GM19240 (cell line): ENCODE results near the gene CHADL.

ENCODE experiments used
- DNase-seq: peaks from one replicate; pipeline ENCODE4 v3.0.0; 2011; ENCODE audit warnings: low spot score; ENCODE audit not compliant: insufficient read length

Gene CHADL

GRCh38 chr22:41230401-41230785 is 10.3 kb downstream of the CHADL start:
- DNase-seq: no peak

- no peak for DNase-seq
Observed at GRCh38 chr22:41229730-41230400, 10.9 kb downstream of the CHADL start.

DNA sequence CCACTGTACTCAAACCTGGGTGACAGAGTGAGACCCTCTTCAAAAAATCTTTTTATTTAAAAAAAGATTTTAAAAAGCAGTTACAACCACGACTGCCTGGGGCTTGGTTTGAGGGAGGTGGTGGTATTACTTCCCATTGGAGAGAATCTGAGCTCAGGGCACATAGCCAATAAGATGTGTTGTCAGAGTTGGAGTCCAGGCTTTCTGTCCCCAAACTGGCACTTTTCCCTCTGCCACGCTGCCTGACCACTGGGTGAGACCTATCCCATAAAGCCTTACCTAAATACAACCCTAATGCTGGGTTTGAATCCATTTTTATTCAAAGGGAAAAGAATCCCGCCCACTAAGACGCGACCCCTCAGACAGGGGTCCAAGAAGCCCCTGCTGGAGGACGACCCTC is 11.5 kb downstream of the CHADL start:
- no peak for DNase-seq

DNA sequence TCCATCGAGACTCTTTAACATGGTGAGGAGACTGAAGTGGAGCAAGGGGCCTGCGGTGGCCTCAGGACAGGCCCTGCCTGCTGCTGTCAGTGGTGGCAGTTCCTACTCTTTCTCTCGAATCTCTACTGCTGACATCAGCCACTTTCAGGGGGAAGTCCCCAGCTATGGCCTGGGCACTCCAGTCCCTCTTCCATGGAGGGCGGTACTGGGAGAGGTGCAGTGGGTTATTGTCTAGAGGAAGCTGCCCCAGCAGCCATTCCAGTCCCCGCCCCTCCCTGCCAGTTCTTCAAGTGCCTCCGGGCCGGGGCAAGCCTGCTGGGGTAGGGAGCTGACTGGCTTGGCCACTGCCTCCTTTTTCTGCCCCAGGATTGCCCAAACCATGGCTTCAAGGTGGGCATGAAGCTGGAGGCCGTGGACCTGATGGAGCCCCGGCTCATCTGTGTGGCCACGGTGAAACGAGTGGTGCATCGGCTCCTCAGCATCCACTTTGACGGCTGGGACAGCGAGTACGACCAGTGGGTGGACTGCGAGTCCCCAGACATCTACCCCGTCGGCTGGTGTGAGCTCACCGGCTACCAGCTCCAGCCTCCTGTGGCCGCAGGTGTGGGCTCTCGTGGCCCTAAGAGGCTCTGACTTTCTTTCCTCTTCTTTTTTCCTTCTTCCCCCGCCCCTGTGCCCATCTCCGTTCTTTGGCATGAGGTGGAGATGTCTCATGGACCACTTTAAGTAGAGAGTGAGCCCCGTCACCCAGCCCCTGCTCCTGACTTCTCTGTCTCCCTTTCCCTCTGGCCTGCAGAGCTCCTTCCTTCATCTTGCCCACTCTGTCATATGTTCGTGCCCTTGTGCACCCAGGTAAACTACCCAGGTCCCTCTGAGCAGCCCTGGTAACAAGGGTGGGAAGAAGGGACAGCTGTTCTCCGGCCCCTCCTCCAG is 13.7 kb downstream of the CHADL start:
- no peak for DNase-seq

GRCh38 chr22:41223535-41223934 is 17.2 kb downstream of the CHADL start:
- no peak for DNase-seq

DNA sequence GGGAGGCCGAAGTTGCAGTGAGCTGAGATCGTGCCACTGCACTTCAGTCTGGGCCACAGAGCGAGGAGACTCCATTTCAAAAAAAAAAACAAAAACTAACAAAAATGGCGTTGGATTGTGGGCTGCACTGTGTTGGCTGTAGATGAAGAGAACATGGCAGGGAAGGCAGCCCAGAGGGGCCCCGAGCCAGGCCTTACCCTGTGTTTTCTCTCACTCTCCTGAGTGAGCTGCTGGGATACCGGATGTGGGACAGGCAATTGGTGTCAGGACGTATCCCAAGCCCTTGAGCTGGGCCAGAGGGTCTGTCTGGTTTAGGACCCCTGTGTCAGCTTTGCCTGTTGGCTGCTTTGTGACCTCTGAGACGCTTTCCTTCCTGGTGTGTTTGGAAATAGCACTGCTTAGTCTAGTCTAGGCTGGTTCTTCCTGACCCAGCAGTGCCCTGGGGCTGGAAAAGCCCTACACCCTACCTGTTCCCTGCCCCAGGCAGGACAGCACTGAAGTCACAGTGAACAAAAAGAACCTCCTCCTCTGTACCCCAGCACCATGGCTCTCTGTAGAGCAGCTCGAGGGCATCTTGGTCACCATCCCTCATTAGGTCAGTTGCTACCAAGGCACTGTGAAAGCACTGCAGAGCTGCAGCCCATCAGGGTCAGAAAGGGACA is 17.8 kb downstream of the CHADL start:
- no peak for DNase-seq

- no peak for DNase-seq
Observed at GRCh38 chr22:41217553-41218157, 23.1 kb downstream of the CHADL start.

DNA sequence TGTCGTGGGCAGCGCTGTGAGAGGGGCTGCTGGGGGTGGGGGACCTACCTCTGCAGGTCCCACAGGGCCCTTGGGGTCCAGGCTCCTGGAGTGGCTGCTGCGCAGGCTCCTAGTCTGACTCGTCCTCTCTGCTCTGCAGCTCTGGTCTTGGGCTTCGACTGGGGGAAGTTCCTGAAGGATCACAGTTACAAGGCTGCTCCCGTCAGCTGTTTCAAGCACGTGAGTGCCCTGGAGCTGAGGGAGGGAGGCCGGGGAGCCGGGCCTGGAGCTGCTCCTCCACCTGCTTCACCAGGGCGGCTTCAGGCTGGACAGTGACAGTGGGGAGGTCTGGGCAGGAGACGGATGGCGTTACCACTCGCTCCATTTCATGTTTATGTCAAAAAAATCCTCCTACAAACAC is 23.7 kb downstream of the CHADL start:
- no peak for DNase-seq

DNA sequence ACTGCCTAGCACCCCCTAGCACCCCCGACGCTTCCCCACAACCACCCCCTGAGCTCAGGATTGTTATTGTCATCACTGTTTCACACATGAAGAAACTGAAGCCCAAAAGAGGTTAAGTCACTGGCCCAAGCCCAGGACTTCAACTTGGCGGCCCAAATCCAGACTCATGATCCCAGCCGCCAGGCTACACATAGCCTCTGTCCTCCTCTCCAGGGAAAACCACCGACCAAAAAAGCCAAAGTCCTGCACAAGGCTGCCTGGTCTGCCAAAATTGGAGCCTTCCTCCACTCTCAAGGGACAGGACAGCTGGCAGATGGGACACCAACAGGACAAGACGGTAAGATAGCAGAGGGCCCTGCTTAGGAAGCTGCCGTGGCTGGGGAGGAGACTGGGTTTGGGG is 24.8 kb downstream of the CHADL start:
- no peak for DNase-seq

GRCh38 chr22:41215409-41215808 is 25.3 kb downstream of the CHADL start:
- no peak for DNase-seq

DNA sequence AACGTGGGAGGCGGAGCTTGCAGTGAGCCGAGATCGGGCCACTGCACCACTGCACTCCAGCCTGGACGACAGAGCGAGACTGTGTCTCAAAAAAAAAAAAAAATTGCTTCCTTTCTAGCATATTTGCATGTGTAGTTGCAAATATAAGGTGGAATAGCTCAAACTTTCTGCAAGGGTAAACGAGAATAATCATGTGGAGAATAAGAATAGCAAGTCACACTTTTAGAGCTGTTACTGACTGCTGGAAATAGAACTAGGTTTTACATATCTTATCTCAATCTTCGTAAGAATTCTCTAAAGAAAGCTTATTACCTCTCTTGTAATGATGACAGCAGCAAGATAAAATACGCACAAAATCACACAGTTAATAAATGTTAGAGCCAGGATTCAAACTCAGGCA is 34.0 kb downstream of the CHADL start:
- no peak for DNase-seq

GRCh38 chr22:41204992-41205900 is 35.5 kb downstream of the CHADL start, which contains the start of gene L3MBTL2:
L3MBTL2 (plus strand) TSS chr22:41205312; CDS start chr22:41205363, 51 bp downstream.
- DNase-seq: peak; percentile 100

DNA sequence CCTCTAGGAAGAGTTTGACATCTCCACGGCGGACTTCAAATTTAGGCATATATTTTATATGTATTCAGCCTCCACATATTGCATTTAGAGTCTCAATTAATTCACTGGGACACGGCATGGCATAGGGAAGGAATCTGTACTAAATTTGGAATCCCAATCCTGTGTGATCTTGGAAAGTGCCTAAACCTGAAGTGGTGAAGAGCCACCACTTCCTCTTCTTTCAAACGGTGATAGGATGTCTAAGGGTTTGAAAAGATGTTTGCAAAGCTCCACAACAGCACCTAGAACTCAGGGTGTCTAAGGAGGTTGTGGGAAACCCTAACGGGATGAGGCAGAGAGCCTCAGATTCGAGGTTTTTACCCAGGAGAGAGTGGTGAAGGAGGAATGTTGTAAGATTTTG is 36.7 kb downstream of the CHADL start:
- no peak for DNase-seq

GRCh38 chr22:41203118-41203517 is 37.6 kb downstream of the CHADL start:
- no peak for DNase-seq

GRCh38 chr22:41201141-41201540 is 39.6 kb downstream of the CHADL start:
- no peak for DNase-seq

DNA sequence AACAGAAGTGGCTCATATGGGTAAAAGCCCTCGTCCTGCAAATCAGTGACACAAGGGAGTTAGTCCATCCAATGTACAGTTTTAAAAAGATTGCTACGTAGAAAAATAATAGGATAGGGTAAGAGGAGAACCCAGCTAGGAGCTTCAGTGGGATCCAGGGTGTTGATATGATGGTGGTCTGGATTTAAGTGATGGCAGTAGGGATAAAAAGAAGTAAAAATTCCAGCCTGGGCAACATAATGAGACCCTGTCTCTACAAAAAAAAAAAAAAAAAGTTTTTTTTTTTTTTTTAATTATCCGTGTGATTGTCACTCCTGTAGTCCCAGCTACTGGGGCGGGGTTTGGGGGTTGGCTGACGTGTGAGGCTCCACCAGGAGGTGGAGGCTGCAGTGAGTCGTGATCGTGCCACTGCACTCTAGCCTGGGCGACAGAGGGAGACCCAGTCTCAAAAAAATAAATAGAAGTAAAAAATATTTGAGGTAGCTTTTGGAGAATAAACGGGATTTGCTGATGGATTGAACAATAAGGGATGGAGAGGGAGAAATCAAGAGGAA is 42.6 kb downstream of the CHADL start:
- no peak for DNase-seq

DNA sequence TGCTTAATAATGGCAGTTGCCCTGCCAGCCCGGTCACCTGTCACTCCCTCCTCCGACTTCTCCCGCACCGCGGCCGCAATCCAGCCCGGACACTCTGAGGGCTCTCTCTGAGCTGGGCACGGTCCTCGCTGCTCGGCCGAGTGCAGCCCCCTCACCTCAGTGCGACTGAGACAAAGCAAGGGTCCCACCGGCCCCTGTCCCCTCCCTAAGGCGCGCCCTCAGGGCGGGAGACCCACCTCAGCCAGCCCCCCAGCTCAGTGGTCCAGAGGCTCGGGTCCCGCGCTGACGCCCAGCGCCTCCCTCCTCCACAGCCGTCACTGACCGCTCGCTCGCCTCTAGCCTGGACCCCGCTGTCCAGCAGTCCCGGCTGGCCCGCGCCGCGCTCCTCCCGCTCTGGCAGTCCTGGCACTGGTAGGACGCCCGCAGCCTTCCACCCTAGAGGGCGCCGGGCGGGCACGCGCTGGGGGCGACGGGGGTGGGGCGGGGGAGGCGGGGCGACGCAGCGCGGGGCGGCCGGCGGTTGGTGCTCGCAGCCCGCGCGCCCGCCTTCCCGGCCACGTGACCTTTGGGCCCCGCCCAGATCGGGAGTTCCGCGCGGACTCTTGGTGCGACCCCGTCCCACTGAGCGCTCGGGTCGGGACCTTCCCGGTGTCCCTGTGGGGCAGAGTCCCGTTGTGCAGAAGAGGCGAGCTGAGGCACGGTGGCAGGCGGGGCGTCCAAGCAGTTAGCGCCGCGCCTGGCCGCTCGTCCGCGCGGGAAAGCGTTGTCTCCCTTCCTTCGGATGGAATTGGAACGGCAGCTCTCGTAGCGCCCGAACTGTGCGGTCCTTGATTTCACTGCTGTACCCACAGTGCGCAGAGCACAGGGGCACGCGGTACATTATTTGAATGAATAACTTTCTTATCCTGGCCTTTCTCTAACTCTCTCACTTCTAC is 43.4 kb downstream of the CHADL start:
- peak; percentile 67 for DNase-seq

DNA sequence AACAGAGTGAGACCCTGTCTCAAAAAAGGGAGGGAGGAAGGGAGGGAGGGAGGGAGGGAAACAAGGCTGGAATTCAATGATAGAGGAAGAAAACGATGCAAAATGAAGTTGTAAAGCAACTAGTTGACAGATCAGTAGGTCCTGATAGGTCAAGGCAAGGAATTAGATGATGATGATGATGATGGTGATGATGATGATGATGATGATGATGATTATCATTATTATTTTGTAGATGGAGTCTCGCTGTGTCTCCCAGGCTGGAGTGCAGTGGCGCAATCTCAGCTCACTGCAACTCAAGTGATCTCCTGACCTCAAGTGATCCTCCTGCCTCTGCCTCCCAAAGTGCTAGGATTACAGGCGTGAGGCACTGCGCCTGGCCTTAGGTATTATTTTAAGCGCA is 46.9 kb downstream of the CHADL start:
- DNase-seq: no peak

DNA sequence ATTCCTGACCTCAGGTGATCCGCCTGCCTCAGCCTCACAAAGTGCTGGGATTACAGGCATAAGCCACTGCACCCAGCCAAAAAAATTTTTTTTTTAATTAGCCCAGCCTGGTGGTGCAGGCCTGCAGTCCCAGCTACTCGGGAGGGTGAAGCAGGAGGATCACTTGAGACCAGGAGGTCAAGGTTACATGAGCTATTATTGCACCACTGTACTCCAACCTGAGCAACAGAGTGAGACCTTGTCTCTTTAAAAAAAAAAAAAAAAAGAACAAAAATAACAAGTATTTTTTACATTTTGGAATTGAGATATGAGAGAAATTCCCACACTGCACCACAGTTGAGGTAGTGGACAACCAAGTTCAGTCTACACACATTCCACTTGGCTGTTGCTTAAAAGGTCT is 49.3 kb downstream of the CHADL start:
- DNase-seq: no peak
